ENCODE results near the gene DENND11.
"Not testable (repeated sequence)": the region's sequence is repeated elsewhere in the genome, so short reads cannot be mapped to it uniquely, and the experiment has no call there.

DENND11 gene

DNA sequence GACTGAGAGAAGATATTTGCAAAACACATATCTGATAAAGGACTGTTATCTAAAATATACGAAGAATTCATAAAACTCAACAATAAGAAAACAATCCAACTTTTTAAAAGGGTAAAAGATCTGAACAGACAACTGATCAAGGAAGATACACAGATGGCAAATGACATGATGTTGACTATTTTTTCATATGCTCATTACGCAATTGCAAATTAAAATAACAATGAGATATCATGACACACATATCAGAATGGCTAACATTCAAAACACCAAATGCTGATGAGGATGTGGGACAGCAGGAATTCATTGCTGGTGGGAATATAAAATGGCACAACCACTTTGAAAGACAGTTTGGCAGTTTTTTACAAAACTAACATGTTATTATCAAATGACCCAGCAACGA, 8.9 kb downstream of the DENND11 start:
- no peaks in the 10 kb centered on the region for H3K4me1 ChIP-seq (ENCODE audit: control insufficient read depth, insufficient read depth, low read length)
- H3K27me3 ChIP-seq (replicated peaks; ENCODE audit: control insufficient read depth, insufficient read depth, low read length): no peaks in the 10 kb centered on the region
- no peak overlapping the region for H3K9ac ChIP-seq (ENCODE audit: low read length)
- no peak for DNase-seq (ENCODE audit: low read depth)
- no peaks in the 10 kb centered on the region for H3K9me3 ChIP-seq (ENCODE audit: control insufficient read depth, low read length)
- no peaks in the 10 kb centered on the region for H3K36me3 ChIP-seq (ENCODE audit: control insufficient read depth, insufficient read depth, low read length, severe bottlenecking)
- no peak overlapping the region for H3K4me3 ChIP-seq (ENCODE audit: low read length)

DNA sequence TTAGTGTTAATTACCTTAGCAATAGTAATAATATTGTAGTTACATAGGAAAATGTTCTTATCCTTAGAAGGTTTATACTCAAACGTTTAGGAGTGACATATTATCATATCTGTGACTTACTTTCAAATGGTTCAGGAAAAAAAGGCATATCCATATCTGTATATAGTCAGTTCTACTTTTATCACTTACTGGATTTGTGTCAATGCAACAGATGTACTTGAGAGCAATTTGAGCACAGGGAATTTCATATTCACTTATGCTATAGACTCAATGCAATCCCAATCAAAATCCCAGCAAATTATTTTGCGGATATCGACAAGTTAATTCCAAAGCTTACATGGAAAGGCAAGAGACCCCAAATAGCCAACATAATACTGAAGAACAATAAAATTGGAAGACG, 10.0 kb downstream of the DENND11 start:
- Histone ChIP-seq H3K4me1 (ENCODE audit: control insufficient read depth, insufficient read depth, low read length) (peaks cover 5% of the 10 kb centered on the region), H3K36me3 (ENCODE audit: control insufficient read depth, insufficient read depth, low read length, severe bottlenecking) (no peaks in the 10 kb centered on the region), H3K27me3 (replicated peaks; ENCODE audit: control insufficient read depth, insufficient read depth, low read length) (no peaks in the 10 kb centered on the region), H3K4me3 (ENCODE audit: low read length) (no peak overlapping the region), H3K9ac (ENCODE audit: low read length) (no peak overlapping the region), H3K9me3 (ENCODE audit: control insufficient read depth, low read length) (no peaks in the 10 kb centered on the region)
- no peak for DNase-seq (ENCODE audit: low read depth)

DNA sequence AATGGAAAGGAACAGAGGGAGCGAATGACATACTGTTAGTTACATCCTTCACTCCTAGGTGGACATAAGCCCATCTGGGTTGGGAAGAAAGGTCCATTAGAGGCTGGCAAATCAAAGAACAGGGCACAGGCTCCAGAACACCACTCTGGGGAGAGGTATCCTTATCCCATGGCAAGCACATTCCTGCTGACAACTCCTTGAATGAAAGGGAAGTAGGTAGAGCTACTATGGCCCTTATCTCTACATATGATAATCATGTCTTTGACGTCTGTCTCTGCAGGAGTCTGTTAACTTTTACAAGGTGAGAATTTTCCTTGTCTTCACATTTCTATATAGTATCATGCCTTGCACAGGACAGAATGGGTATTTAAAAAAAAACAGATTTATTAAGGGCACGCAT, 10.4 kb downstream of the DENND11 start:
- H3K9ac ChIP-seq (ENCODE audit: low read length): no peak overlapping the region
- H3K27me3 ChIP-seq (replicated peaks; ENCODE audit: control insufficient read depth, insufficient read depth, low read length): no peaks in the 10 kb centered on the region
- H3K36me3 ChIP-seq (ENCODE audit: control insufficient read depth, insufficient read depth, low read length, severe bottlenecking): no peaks in the 10 kb centered on the region
- H3K9me3 ChIP-seq (ENCODE audit: control insufficient read depth, low read length): no peaks in the 10 kb centered on the region
- peaks cover 9% of the 10 kb centered on the region for H3K4me1 ChIP-seq (ENCODE audit: control insufficient read depth, insufficient read depth, low read length)
- no peak overlapping the region for H3K4me3 ChIP-seq (ENCODE audit: low read length)
- no peak for DNase-seq (ENCODE audit: low read depth)

DNA sequence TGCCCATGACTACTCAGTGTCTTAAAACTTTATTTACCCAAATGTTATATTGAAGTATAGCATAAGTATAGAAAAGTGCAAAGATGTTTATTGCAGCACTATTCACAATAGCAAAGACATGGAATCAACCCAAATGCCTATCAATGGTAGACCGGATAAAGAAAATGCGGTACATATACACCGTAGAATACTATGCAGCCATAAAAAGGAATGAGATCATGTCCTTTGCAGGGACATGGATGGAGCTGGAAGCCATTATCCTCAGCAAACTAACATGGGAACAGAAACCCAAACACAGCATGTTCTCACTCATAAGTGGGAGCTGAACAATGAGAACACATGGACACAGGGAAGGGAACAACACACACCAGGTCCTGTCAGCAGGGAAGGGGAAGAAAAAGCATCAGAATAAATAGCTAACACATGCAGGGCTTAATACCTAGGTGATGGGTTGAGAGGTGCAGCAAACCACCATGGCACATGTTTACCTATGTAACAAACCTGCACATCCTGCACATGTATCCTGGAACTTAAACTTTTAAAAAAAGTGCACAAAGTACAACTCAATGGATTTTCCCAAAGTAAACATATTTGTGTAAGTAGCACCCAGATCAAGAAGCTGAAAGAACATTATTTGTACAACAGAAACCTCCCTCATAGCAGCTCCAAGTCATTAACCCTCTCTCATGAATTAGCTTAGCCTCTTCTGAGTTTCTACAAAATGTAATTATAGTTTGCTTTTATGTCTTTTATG, 12.7 kb downstream of the DENND11 start:
- H3K36me3 ChIP-seq (ENCODE audit: control insufficient read depth, insufficient read depth, low read length, severe bottlenecking); H3K4me3 ChIP-seq (ENCODE audit: low read length): not testable (repeated sequence)

DNA sequence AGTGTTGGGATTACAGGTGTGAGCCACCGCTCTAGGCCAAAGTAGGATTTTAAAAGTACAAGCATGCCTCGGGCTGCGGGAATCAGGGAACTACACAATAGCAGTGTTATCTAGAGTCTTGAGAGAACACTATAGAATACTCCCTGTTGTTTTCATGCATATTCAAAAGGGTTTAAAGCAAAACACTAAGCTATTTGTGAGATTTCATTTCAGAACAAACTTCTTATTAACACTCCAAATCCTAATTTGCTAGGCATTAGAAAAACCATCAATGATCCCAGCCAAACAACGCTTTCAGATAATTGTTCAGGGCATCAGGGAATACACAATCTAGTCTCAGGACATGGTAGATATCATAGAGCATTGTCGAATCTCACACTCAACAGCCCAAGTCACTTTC, 13.9 kb downstream of the DENND11 start:
- H3K36me3 ChIP-seq (ENCODE audit: control insufficient read depth, insufficient read depth, low read length, severe bottlenecking): peaks cover 4% of the 10 kb centered on the region
- no peaks in the 10 kb centered on the region for H3K27me3 ChIP-seq (replicated peaks; ENCODE audit: control insufficient read depth, insufficient read depth, low read length)
- no peaks in the 10 kb centered on the region for H3K9me3 ChIP-seq (ENCODE audit: control insufficient read depth, low read length)
- no peak overlapping the region for H3K9ac ChIP-seq (ENCODE audit: low read length)
- DNase-seq (ENCODE audit: low read depth): no peak
- peaks cover 24% of the 10 kb centered on the region for H3K4me1 ChIP-seq (ENCODE audit: control insufficient read depth, insufficient read depth, low read length)
- no peak overlapping the region for H3K4me3 ChIP-seq (ENCODE audit: low read length)

More for the DNA sequence above, 12.7 kb downstream of the DENND11 start:
- H3K9ac ChIP-seq (ENCODE audit: low read length); H3K9me3 ChIP-seq (ENCODE audit: control insufficient read depth, low read length); H3K27me3 ChIP-seq (replicated peaks; ENCODE audit: control insufficient read depth, insufficient read depth, low read length); DNase-seq (ENCODE audit: low read depth): not testable (repeated sequence)
- H3K4me1 ChIP-seq (ENCODE audit: control insufficient read depth, insufficient read depth, low read length): peaks cover 24% of the 10 kb centered on the region

DNA sequence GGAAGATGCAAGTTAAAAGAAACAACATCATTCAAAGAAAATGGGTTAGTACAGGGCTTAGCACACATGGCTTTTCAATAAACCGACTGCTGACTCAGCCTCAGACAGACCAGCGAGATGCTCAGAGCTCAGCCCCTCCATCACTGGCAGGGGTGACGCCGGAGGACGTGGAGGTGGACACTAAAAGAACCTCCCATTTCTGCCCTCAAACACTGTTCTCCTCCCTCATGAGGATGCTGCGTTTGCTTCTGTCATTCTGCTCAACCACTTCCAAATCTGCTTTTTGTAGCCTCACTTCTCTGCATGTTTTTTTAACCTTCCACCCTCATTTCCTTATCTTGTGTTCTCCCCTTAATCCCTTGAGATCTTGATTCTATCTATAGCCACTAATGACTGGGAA, 15.3 kb downstream of the DENND11 start:
- Histone ChIP-seq H3K27me3 (replicated peaks; ENCODE audit: control insufficient read depth, insufficient read depth, low read length) (no peaks in the 10 kb centered on the region), H3K4me1 (ENCODE audit: control insufficient read depth, insufficient read depth, low read length) (peaks cover 24% of the 10 kb centered on the region), H3K36me3 (ENCODE audit: control insufficient read depth, insufficient read depth, low read length, severe bottlenecking) (peaks cover 4% of the 10 kb centered on the region), H3K9me3 (ENCODE audit: control insufficient read depth, low read length) (no peaks in the 10 kb centered on the region), H3K9ac (ENCODE audit: low read length) (peak overlapping the region; percentile 51), H3K4me3 (ENCODE audit: low read length) (peak overlapping the region; percentile 53)
- DNase-seq (ENCODE audit: low read depth): no peak

DNA sequence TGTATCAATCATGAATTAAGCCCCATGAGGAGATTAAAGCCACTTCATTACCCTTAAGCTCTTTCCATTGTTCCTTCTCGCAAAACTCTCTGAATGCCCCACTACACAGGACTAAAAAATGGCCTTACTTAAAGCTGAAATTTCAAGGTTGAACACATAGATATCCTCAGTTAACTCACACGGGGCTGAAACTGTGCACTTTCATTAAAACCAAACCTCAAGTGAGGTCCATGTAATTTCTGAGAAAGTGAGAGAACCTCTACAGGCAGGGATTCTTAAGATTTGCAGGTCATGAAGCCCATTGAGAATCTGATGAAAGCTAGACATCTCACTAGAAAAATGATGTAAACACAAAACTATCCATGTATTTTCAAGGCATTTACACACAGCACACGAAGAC, 15.9 kb downstream of the DENND11 start:
- DNase-seq (ENCODE audit: low read depth): no peak
- Histone ChIP-seq H3K4me1 (ENCODE audit: control insufficient read depth, insufficient read depth, low read length) (peaks cover 24% of the 10 kb centered on the region), H3K36me3 (ENCODE audit: control insufficient read depth, insufficient read depth, low read length, severe bottlenecking) (peaks cover 4% of the 10 kb centered on the region), H3K9me3 (ENCODE audit: control insufficient read depth, low read length) (no peaks in the 10 kb centered on the region), H3K4me3 (ENCODE audit: low read length) (peak overlapping the region; percentile 53), H3K9ac (ENCODE audit: low read length) (no peak overlapping the region), H3K27me3 (replicated peaks; ENCODE audit: control insufficient read depth, insufficient read depth, low read length) (no peaks in the 10 kb centered on the region)

DNA sequence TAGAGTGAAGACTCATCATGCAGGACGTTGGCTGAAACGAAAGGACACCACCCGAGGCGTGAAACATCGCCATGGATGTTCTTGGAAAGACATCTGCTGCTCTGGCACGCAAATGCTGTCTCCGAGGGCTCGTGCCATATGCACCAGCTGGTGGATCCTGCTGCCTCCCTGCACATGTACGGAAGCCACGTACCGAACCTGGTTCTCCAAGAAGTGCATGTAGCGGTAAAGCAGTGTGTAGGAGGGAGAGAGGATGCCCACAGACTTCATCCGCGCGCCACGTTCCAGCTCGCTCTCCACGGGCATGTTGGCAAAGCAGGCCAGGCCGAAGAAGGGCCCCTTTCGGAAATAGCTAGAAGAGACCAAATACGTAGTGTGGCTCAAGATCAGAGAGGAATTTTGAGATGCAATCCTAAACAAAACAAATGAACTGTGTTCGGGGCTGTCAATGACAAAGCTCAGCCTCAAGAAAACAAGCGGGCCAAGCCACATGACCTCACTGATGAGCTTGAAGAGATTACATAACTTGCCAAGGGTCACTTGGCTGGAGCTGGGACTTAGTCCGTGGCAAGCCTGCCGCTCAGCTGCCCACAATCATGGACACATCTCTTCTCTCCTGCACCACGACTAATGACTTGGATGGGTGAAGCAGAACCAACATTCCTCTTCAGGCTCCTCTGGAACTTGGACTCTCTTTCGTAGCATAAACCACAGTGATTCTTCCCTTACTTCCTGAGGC, 16.5 kb downstream of the DENND11 start:
- Histone ChIP-seq H3K9ac (ENCODE audit: low read length) (no peak overlapping the region), H3K36me3 (ENCODE audit: control insufficient read depth, insufficient read depth, low read length, severe bottlenecking) (peaks cover 4% of the 10 kb centered on the region), H3K27me3 (replicated peaks; ENCODE audit: control insufficient read depth, insufficient read depth, low read length) (no peaks in the 10 kb centered on the region), H3K4me3 (ENCODE audit: low read length) (no peak overlapping the region), H3K9me3 (ENCODE audit: control insufficient read depth, low read length) (no peaks in the 10 kb centered on the region), H3K4me1 (ENCODE audit: control insufficient read depth, insufficient read depth, low read length) (peaks cover 24% of the 10 kb centered on the region)
- DNase-seq (ENCODE audit: low read depth): no peak

DNA sequence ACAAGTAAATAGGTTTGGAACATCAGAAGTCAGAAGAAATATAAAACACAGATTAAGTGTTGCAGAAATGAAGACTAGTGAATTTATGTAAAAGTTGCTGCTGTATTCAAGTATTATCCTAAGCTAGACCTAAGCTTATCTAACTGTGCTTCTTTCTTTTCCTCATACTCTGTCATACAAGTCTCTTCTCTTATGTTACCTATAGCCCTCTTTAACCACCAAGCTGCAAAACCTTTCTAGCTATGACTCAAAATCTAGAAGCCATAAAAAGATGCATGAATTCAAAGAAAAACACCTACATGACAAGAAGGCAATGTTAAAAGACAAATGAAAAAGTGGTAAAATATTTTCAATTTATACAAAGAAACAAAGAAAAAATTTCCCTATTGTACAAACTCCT, 23.0 kb downstream of the DENND11 start:
- Histone ChIP-seq H3K4me3 (ENCODE audit: low read length) (no peak overlapping the region), H3K9ac (ENCODE audit: low read length) (no peak overlapping the region), H3K9me3 (ENCODE audit: control insufficient read depth, low read length) (no peaks in the 10 kb centered on the region), H3K27me3 (replicated peaks; ENCODE audit: control insufficient read depth, insufficient read depth, low read length) (no peaks in the 10 kb centered on the region), H3K36me3 (ENCODE audit: control insufficient read depth, insufficient read depth, low read length, severe bottlenecking) (no peaks in the 10 kb centered on the region), H3K4me1 (ENCODE audit: control insufficient read depth, insufficient read depth, low read length) (peaks cover 7% of the 10 kb centered on the region)
- no peak for DNase-seq (ENCODE audit: low read depth)

DNA sequence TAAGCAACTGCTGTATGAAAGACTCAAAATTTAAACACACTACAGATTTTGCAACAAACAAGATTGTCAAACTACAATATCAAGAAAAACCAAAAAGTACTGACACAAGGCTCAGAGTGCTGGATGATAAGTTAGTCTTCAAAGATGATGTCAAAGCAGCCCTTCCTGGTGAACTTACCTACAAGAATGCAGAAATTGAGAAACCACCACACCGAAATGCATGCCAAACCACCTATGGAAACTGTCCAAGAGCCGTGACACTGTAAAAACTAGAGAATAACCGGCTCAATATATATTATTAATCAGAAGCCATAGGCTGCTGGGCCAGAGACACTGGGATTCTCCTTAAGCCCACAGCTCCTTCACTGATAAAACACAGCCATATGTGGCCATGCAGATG, 25.3 kb downstream of the DENND11 start:
- Histone ChIP-seq H3K9me3 (ENCODE audit: control insufficient read depth, low read length) (no peaks in the 10 kb centered on the region), H3K9ac (ENCODE audit: low read length) (no peak overlapping the region), H3K4me1 (ENCODE audit: control insufficient read depth, insufficient read depth, low read length) (peaks cover 17% of the 10 kb centered on the region), H3K4me3 (ENCODE audit: low read length) (no peak overlapping the region), H3K36me3 (ENCODE audit: control insufficient read depth, insufficient read depth, low read length, severe bottlenecking) (peaks cover 3% of the 10 kb centered on the region), H3K27me3 (replicated peaks; ENCODE audit: control insufficient read depth, insufficient read depth, low read length) (no peaks in the 10 kb centered on the region)
- no peak for DNase-seq (ENCODE audit: low read depth)

DNA sequence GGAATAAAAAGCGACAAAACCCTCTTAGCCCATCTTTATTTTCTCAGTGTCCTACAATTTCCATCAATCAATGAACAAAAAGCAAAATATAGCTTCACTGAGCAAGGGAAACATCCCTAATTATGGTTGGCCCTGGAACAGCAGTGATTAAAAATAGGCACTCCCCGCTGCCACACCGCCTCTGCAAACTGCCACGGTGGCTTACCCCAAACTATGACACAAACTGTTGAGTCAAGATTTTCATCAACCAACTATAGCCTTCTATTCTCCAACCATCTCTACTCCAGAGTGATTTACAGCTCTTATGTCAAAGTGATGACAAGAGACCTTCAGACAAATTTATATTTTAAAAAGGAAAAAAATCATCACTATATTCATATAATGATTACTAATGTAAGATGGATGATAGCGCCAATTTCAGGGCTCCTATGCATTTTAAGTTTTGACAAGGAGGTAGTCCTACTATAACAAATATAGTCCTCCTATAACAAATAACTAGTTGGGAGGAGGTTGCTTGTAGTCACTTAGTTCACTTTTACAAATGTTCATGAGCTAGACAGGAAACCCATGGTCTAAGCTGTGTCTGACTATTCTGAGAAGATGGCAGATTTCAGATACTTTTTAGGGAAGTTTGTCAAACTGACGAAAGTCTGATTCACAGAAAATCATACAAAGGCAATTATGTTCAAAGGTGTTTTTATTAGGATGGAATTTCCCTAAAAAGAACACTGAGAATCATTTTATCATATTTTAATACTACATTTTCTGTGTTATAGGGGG, 26.3 kb downstream of the DENND11 start:
- Histone ChIP-seq H3K9ac (ENCODE audit: low read length) (no peak overlapping the region), H3K36me3 (ENCODE audit: control insufficient read depth, insufficient read depth, low read length, severe bottlenecking) (peaks cover 3% of the 10 kb centered on the region), H3K4me3 (ENCODE audit: low read length) (no peak overlapping the region), H3K27me3 (replicated peaks; ENCODE audit: control insufficient read depth, insufficient read depth, low read length) (no peaks in the 10 kb centered on the region), H3K9me3 (ENCODE audit: control insufficient read depth, low read length) (no peaks in the 10 kb centered on the region), H3K4me1 (ENCODE audit: control insufficient read depth, insufficient read depth, low read length) (peaks cover 17% of the 10 kb centered on the region)
- DNase-seq (ENCODE audit: low read depth): no peak
